MM.1S (cell line): Measurements from ENCODE around the gene CLIC5.

ENCODE experiments used
- EZH2 ChIP-seq: fragments of 300-600 bp; sonication (generic); optimal IDR thresholded peaks from 2 replicates; pipeline ENCODE3; 2017; ENCODE audit warnings: low read depth, mild to moderate bottlenecking, antibody characterized with exemption, low read length, mixed read lengths
- EZH2phosphoT487 ChIP-seq: fragments of 300-600 bp; sonication (generic); IDR thresholded peaks from 2 replicates; pipeline ENCODE4 v1.6.1; 2018; ENCODE audit warnings: antibody characterized with exemption, low read length
- TF ChIP-seq, protein P1 (sequence below): fragments of 300-600 bp; sonication (generic); IDR thresholded peaks from 2 replicates; pipeline ENCODE4 v1.5.1; 2016; ENCODE audit warnings: antibody characterized with exemption, low read length, mixed read lengths

- TF ChIP-seq, protein P1, sequence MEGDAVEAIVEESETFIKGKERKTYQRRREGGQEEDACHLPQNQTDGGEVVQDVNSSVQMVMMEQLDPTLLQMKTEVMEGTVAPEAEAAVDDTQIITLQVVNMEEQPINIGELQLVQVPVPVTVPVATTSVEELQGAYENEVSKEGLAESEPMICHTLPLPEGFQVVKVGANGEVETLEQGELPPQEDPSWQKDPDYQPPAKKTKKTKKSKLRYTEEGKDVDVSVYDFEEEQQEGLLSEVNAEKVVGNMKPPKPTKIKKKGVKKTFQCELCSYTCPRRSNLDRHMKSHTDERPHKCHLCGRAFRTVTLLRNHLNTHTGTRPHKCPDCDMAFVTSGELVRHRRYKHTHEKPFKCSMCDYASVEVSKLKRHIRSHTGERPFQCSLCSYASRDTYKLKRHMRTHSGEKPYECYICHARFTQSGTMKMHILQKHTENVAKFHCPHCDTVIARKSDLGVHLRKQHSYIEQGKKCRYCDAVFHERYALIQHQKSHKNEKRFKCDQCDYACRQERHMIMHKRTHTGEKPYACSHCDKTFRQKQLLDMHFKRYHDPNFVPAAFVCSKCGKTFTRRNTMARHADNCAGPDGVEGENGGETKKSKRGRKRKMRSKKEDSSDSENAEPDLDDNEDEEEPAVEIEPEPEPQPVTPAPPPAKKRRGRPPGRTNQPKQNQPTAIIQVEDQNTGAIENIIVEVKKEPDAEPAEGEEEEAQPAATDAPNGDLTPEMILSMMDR, result no peak
- TF ChIP-seq EZH2, result no peak
- no peak for TF ChIP-seq EZH2phosphoT487
These were observed 42.7 kb downstream of the CLIC5 start for GRCh38 chr6:45972795-45973503.
